IMR-90 (cell line): ENCODE data around the gene TMPRSS6. TPM values are rescaled to one million over a fixed set of nuclear protein-coding genes. Genes with fewer than 3 reads are reported as not detected.

ENCODE experiments used
- ATAC-seq: fragments of 200-7000 bp; cut with Tn5 transposase; 2 replicates; pipeline ENCODE4 v1.9.1; 2020; ENCODE audit warnings: low read depth, mild to moderate bottlenecking, moderate library complexity
- BruUV-seq: library from RNA; stranded (reverse); fragments of 400-500 nt; replicated peaks from 2 replicates; lab custom pipeline; 2021; lab: Mats Ljungman, UMichigan
- CTCF ChIA-PET: fragments of 300-600 bp; formaldehyde crosslinking; extraction: SDS; loops from one replicate; lab custom pipeline; 2021; ENCODE audit warnings: antibody characterized with exemption; lab: Yijun Ruan, JAX
- POLR2A ChIA-PET: fragments of 300-600 bp; sonication (Branson Sonifier 250); formaldehyde crosslinking; loops from one replicate; lab custom pipeline; 2022; ENCODE audit warnings: antibody characterized with exemption; ENCODE audit not compliant: unreplicated experiment; lab: Charles Lee
- DNase-seq: peaks from one replicate; pipeline ENCODE4 v3.0.0; 2013
- H2AFZ ChIP-seq: replicated peaks from 2 replicates; pipeline ENCODE3; 2013; ENCODE audit warnings: low read length, mild to moderate bottlenecking; ENCODE audit not compliant: poor library complexity
- H2AK5ac ChIP-seq: 2 replicates; pipeline ENCODE4 v1.6.1; 2013; ENCODE audit warnings: low read depth, low read length, inconsistent platforms
- H2AK9ac ChIP-seq: replicated peaks from 2 replicates; pipeline ENCODE3; 2013; ENCODE audit warnings: mild to moderate bottlenecking, low read depth, low read length, moderate library complexity; ENCODE audit not compliant: poor library complexity
- H2BK120ac ChIP-seq: 2 replicates; pipeline ENCODE4 v1.6.1; 2013; ENCODE audit warnings: low read depth, low read length, inconsistent platforms
- H2BK15ac ChIP-seq: 3 replicates; pipeline ENCODE4 v1.6.1; 2013; ENCODE audit warnings: low read depth, low read length, inconsistent platforms
- H2BK20ac ChIP-seq: 2 replicates; pipeline ENCODE4 v1.6.1; 2013; ENCODE audit warnings: low read depth, mild to moderate bottlenecking, inconsistent platforms, low read length, moderate library complexity
- H2BK5ac ChIP-seq: 2 replicates; pipeline ENCODE4 v1.6.1; 2013; ENCODE audit warnings: mild to moderate bottlenecking, low read depth, low read length, inconsistent platforms; ENCODE audit not compliant: poor library complexity, severe bottlenecking
- H3K14ac ChIP-seq: replicated peaks from 2 replicates; pipeline ENCODE4 v1.6.1; 2013; ENCODE audit warnings: low read depth, low read length, inconsistent platforms
- H3K18ac ChIP-seq: 2 replicates; pipeline ENCODE4 v1.6.1; 2013; ENCODE audit warnings: low read depth, low read length, control low read depth
- H3K23ac ChIP-seq: 2 replicates; pipeline ENCODE4 v1.6.1; 2013; ENCODE audit warnings: low read depth, low read length, inconsistent platforms
- H3K27ac ChIP-seq: 2 replicates; pipeline ENCODE4 v1.5.1; 2013; ENCODE audit warnings: mild to moderate bottlenecking, control low read depth, low read length; ENCODE audit not compliant: insufficient read depth
- H3K27me3 ChIP-seq: 2 replicates; pipeline ENCODE4 v1.6.1; 2013; ENCODE audit warnings: low read length; ENCODE audit not compliant: control insufficient read depth, insufficient read depth
- H3K36me3 ChIP-seq: 2 replicates; pipeline ENCODE4 v1.6.1; 2013; ENCODE audit warnings: low read length, mixed read lengths; ENCODE audit not compliant: control insufficient read depth, insufficient read depth
- H3K4ac ChIP-seq: 2 replicates; pipeline ENCODE4 v1.6.1; 2013; ENCODE audit warnings: low read depth, low read length, inconsistent platforms
- H3K4me1 ChIP-seq: 2 replicates; pipeline ENCODE4 v1.6.1; 2013; ENCODE audit warnings: low read length, mixed read lengths; ENCODE audit not compliant: control insufficient read depth, insufficient read depth
- H3K4me2 ChIP-seq: 2 replicates; pipeline ENCODE4 v1.6.1; 2013; ENCODE audit warnings: low read depth, mild to moderate bottlenecking, control low read depth, low read length, moderate library complexity
- H3K4me3 ChIP-seq: 2 replicates; pipeline ENCODE4 v1.5.1; 2013; ENCODE audit warnings: low read depth, mild to moderate bottlenecking, control low read depth, low read length, moderate library complexity; ENCODE audit not compliant: insufficient read depth
- H3K56ac ChIP-seq: 2 replicates; pipeline ENCODE4 v1.6.1; 2013; ENCODE audit warnings: low read length, inconsistent platforms; ENCODE audit not compliant: insufficient read depth; ENCODE audit errors: extremely low read depth
- H3K79me1 ChIP-seq, 2 experiments: 2 replicates each; pipeline ENCODE4 v1.6.1; 2013; ENCODE audit warnings: low read length in 2 of 2, inconsistent platforms in 1 of 2, low read depth in 1 of 2
- H3K9ac ChIP-seq: 2 replicates; pipeline ENCODE4 v1.6.1; 2013; ENCODE audit warnings: low read depth, low read length, control low read depth
- H3K9me1 ChIP-seq: 2 replicates; pipeline ENCODE4 v1.6.1; 2013; ENCODE audit warnings: low read length, inconsistent platforms; ENCODE audit not compliant: insufficient read depth
- H3K9me3 ChIP-seq: 2 replicates; pipeline ENCODE4 v1.6.1; 2013; ENCODE audit warnings: low read length; ENCODE audit not compliant: control insufficient read depth, insufficient read depth
- H4K20me1 ChIP-seq: 2 replicates; pipeline ENCODE4 v1.6.1; 2013; ENCODE audit warnings: low read length, inconsistent platforms; ENCODE audit not compliant: insufficient read depth
- H4K5ac ChIP-seq: 2 replicates; pipeline ENCODE4 v1.6.1; 2013; ENCODE audit warnings: mild to moderate bottlenecking, low read depth, low read length, control low read depth
- H4K8ac ChIP-seq, 2 experiments: 2 replicates each; pipeline ENCODE4 v1.6.1; 2013; ENCODE audit warnings: low read depth in 2 of 2, low read length in 2 of 2, control low read depth in 1 of 2, inconsistent platforms in 1 of 2
- H4K91ac ChIP-seq: 2 replicates; pipeline ENCODE4 v1.6.1; 2013; ENCODE audit warnings: low read depth, low read length, inconsistent platforms; ENCODE audit not compliant: insufficient read depth
- MAZ ChIP-seq: IDR thresholded peaks from 2 replicates; pipeline ENCODE4 v1.6.1; 2012; ENCODE audit warnings: low read depth, mild to moderate bottlenecking, low read length, improper control_type of control experiment, moderate library complexity, borderline replicate concordance
- RFX5 ChIP-seq: IDR thresholded peaks from 2 replicates; pipeline ENCODE4 v1.8.0; 2012; ENCODE audit warnings: low read depth, mild to moderate bottlenecking, low read length, moderate library complexity
- WGBS, 2 experiments: methylation state at CpG; one replicate each; pipeline versions ENCODE4 v1.1.5 to v1.1.7; 2013; ENCODE audit warnings: missing lambda C conversion rate in 2 of 2; ENCODE audit not compliant: insufficient read length in 1 of 2; ENCODE audit errors: extremely low coverage in 2 of 2; 5-methylcytosine and 5-hydroxymethylcytosine counted together
- dilution Hi-C: fragments of 300-500 bp; cut with HindIII; formaldehyde crosslinking; loops from one replicate; pipeline ENCODE4 v1.14.3; 2018; ENCODE audit warnings: low sequenced_read_pairs; ENCODE audit not compliant: unreplicated experiment
- in situ Hi-C: fragments of 300-500 bp; cut with MboI; formaldehyde crosslinking; loops from 3 replicates; pipeline ENCODE4 v1.14.3; 2019; ENCODE audit warnings: low sequenced_read_pairs, inconsistent platforms, mixed read lengths
- intact Hi-C: fragments of 100-400 bp; cut with micrococcal nuclease; formaldehyde crosslinking; loops from 2 replicates; pipeline ENCODE4 v1.10.0; 2022
- polyA plus RNA-seq, 3 experiments: library from polyadenylated mRNA; depleted of rRNA; stranded (reverse); fragments of >200 nt; gene quantifications; 2 replicates each; pipeline ENCODE4 v1.2.3, GENCODE V29; 2012; ENCODE audit warnings: low replicate concordance in 1 of 3
- total RNA-seq: library from RNA; depleted of rRNA; stranded (reverse); fragments of >200 nt; gene quantifications from 2 replicates; pipeline ENCODE4 v1.2.3, GENCODE V29; 2012
- TF ChIP-seq, protein P1 (sequence below): fragments of 150-350 bp; IDR thresholded peaks from 2 replicates; pipeline ENCODE4 v1.6.1; 2017; ENCODE audit warnings: mild to moderate bottlenecking, antibody characterized with exemption, low read length, low read depth
- TF ChIP-seq, protein P2 (sequence below): fragments of 150-350 bp; IDR thresholded peaks from 2 replicates; pipeline ENCODE4 v1.6.1; 2016; ENCODE audit warnings: low read depth, mild to moderate bottlenecking, low read length, moderate library complexity, borderline replicate concordance
- TF ChIP-seq, protein P3 (sequence below): conservative IDR thresholded peaks from 2 replicates; pipeline ENCODE4 v1.5.1; 2012; ENCODE audit warnings: mild to moderate bottlenecking, low read depth, low read length, improper control_type of control experiment

Gene TMPRSS6
- total and polyA plus RNA-seq, 2 of the 4 experiments (the other 2 are of a cell fraction), result not detected

DNA sequence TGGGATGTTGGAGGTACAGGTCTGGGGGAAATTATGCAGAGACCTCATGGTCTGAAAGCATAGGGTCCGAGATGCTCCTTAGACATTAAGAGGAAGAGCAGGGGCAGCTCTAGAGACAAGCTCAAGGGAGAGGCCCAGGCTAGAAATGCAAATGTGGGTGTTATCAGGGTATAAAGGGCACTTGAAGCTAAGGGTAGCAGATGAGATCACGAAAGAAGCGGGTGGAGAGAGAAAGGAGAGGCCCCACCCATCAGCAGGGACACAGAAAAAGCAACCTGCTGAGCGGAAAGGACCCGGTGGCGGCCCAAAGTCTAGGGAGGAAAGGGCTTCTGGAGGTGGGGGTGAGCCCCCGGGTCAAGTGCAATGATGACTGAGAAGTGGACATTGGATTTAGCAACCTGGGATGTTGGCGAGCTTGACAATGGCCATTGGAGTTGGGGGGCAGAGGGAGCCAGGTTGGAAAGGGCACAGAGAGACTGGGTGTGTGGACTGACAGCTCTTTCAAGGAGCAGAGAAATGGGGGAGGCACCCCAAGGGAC, 8.9 kb downstream of the TMPRSS6 start:
- Histone ChIP-seq H2AK9ac (no peak overlapping the region), H3K79me1 (no peaks in the 10 kb centered on the region), H4K8ac (no peak overlapping the region), H2BK5ac (no peak overlapping the region), H4K5ac (no peak overlapping the region), H3K4ac (no peak overlapping the region), H3K23ac (no peak overlapping the region), H2BK20ac (no peak overlapping the region), H3K4me3 (no peak overlapping the region), H4K20me1 (no peaks in the 10 kb centered on the region), H3K9me1 (no peaks in the 10 kb centered on the region), H2AFZ (no peak overlapping the region), H3K9ac (no peak overlapping the region), H4K91ac (no peak overlapping the region), H3K4me1 (no peaks in the 10 kb centered on the region), H3K56ac (no peak overlapping the region), H2BK120ac (no peak overlapping the region), H2AK5ac (no peak overlapping the region), H3K27me3 (peaks cover 83% of the 10 kb centered on the region), H3K18ac (no peak overlapping the region), H3K9me3 (no peaks in the 10 kb centered on the region), H2BK15ac (no peak overlapping the region), H3K4me2 (no peak overlapping the region), H3K27ac (no peak overlapping the region), H3K36me3 (no peaks in the 10 kb centered on the region), H3K14ac (no peak overlapping the region)
- in situ Hi-C loops (no loop called here), intact Hi-C loops (no loop called here), dilution Hi-C loops (no loop called here)
- ChIA-PET CTCF (no interaction called here), POLR2A (no interaction called here)
- WGBS, 2 experiments, result 51% methylated on average over 8 of the region's 8 CpGs; no CpG with 5 or more reads in 1 of the 2 experiments
- no peak for DNase-seq
- TF ChIP-seq MAZ (no peak), RFX5 (no peak)
- TF ChIP-seq, protein P1, sequence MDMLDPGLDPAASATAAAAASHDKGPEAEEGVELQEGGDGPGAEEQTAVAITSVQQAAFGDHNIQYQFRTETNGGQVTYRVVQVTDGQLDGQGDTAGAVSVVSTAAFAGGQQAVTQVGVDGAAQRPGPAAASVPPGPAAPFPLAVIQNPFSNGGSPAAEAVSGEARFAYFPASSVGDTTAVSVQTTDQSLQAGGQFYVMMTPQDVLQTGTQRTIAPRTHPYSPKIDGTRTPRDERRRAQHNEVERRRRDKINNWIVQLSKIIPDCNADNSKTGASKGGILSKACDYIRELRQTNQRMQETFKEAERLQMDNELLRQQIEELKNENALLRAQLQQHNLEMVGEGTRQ, result no peak
- TF ChIP-seq, protein P2, sequence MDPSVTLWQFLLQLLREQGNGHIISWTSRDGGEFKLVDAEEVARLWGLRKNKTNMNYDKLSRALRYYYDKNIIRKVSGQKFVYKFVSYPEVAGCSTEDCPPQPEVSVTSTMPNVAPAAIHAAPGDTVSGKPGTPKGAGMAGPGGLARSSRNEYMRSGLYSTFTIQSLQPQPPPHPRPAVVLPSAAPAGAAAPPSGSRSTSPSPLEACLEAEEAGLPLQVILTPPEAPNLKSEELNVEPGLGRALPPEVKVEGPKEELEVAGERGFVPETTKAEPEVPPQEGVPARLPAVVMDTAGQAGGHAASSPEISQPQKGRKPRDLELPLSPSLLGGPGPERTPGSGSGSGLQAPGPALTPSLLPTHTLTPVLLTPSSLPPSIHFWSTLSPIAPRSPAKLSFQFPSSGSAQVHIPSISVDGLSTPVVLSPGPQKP, result no peak
- TF ChIP-seq, protein P3, sequence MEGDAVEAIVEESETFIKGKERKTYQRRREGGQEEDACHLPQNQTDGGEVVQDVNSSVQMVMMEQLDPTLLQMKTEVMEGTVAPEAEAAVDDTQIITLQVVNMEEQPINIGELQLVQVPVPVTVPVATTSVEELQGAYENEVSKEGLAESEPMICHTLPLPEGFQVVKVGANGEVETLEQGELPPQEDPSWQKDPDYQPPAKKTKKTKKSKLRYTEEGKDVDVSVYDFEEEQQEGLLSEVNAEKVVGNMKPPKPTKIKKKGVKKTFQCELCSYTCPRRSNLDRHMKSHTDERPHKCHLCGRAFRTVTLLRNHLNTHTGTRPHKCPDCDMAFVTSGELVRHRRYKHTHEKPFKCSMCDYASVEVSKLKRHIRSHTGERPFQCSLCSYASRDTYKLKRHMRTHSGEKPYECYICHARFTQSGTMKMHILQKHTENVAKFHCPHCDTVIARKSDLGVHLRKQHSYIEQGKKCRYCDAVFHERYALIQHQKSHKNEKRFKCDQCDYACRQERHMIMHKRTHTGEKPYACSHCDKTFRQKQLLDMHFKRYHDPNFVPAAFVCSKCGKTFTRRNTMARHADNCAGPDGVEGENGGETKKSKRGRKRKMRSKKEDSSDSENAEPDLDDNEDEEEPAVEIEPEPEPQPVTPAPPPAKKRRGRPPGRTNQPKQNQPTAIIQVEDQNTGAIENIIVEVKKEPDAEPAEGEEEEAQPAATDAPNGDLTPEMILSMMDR, result no peak
- no peak for ATAC-seq
- no TSS peak for BruUV-seq
